GM21723 (cell line): Measurements from ENCODE around the gene NPRL2.

ENCODE experiments used
- ATAC-seq: cut with Tn5 transposase; IDR thresholded peaks from one replicate; pipeline ENCODE4 v1.9.1; 2021; ENCODE audit warnings: mild to moderate bottlenecking, moderate library complexity; ENCODE audit not compliant: unreplicated experiment

The NPRL2 gene

GRCh38 chr3:50330330-50330729, 20.2 kb downstream of the NPRL2 start:
- ATAC-seq: no peak

GRCh38 chr3:50327943-50328691, 22.5 kb downstream of the NPRL2 start, which contains the start of gene TUSC2:
TUSC2 (minus strand) TSS chr3:50328223; CDS start chr3:50328099, 124 bp downstream.
- ATAC-seq: peak; percentile 85

- no peak for ATAC-seq
Observed at GRCh38 chr3:50327129-50327528, 23.4 kb downstream of the NPRL2 start.

GRCh38 chr3:50326182-50326541, 24.4 kb downstream of the NPRL2 start:
- no peak for ATAC-seq

GRCh38 chr3:50325497-50326181, 24.9 kb downstream of the NPRL2 start:
- ATAC-seq: no peak

GRCh38 chr3:50325113-50325480, 25.5 kb downstream of the NPRL2 start:
- no peak for ATAC-seq

- no peak for ATAC-seq
Observed at GRCh38 chr3:50324351-50325112, 26.0 kb downstream of the NPRL2 start.

- ATAC-seq: no peak
Observed at GRCh38 chr3:50323614-50324199, 26.9 kb downstream of the NPRL2 start.

- ATAC-seq: no peak
Observed at GRCh38 chr3:50323092-50323600, 27.4 kb downstream of the NPRL2 start.

- ATAC-seq: no peak
Observed at GRCh38 chr3:50322386-50323091, 28.0 kb downstream of the NPRL2 start, which contains the start of gene HYAL2. HYAL2 (minus strand) TSS chr3:50322745; CDS start chr3:50320489, 2,256 bp downstream.

- ATAC-seq: no peak
Observed at GRCh38 chr3:50322115-50322385, 28.5 kb downstream of the NPRL2 start.

GRCh38 chr3:50321336-50322114, 29.1 kb downstream of the NPRL2 start:
- ATAC-seq: peak; percentile 82

GRCh38 chr3:50320853-50321335, 29.7 kb downstream of the NPRL2 start:
- peak; percentile 50 for ATAC-seq

- ATAC-seq: no peak
Observed at GRCh38 chr3:50319894-50320625, 30.5 kb downstream of the NPRL2 start.

- no peak for ATAC-seq
Observed at GRCh38 chr3:50319181-50319893, 31.2 kb downstream of the NPRL2 start.

- no peak for ATAC-seq
Observed at GRCh38 chr3:50318615-50319014, 32.0 kb downstream of the NPRL2 start.

- ATAC-seq: no peak
Observed at GRCh38 chr3:50318163-50318562, 32.4 kb downstream of the NPRL2 start.

GRCh38 chr3:50317300-50317699, 33.3 kb downstream of the NPRL2 start:
- no peak for ATAC-seq
